A673 (cell line): ENCODE measurements around the gene NHEJ1. TPM values are rescaled to one million over a fixed set of nuclear protein-coding genes. Genes with fewer than 3 reads are reported as not detected.
A peak's percentile ranks its signal among the peaks of the same experiment; 100 is the strongest.

ENCODE experiments used
- BruUV-seq: library from RNA; stranded (reverse); fragments of 400-500 nt; replicated peaks from 2 replicates; lab custom pipeline; 2021; lab: Mats Ljungman, UMichigan
- CTCF ChIA-PET: fragments of 300-600 bp; sonication (Branson Sonifier 250); formaldehyde crosslinking; loops from one replicate; lab custom pipeline; 2022; ENCODE audit warnings: antibody characterized with exemption; lab: Charles Lee
- POLR2A ChIA-PET: fragments of 300-600 bp; sonication (Branson Sonifier 250); formaldehyde crosslinking; loops from one replicate; lab custom pipeline; 2022; ENCODE audit warnings: antibody characterized with exemption; ENCODE audit not compliant: low non-redundant PET; lab: Charles Lee
- DNase-seq: peaks from one replicate; pipeline ENCODE4 v3.0.0-alpha.2; 2015; ENCODE audit warnings: low spot score
- H3K27ac ChIP-seq: fragments of 200-600 bp; sonication (generic); 2 replicates; pipeline ENCODE4 v1.5.1; 2016; ENCODE audit warnings: mixed run types, low read depth, mild to moderate bottlenecking, mixed read lengths, antibody characterized with exemption, low read length; ENCODE audit not compliant: poor library complexity, severe bottlenecking
- H3K27me3 ChIP-seq: fragments of 200-600 bp; sonication (generic); replicated peaks from 2 replicates; pipeline ENCODE4 v1.6.1; 2017; ENCODE audit warnings: mixed run types, low read depth, mild to moderate bottlenecking, mixed read lengths, antibody characterized with exemption, low read length; ENCODE audit not compliant: insufficient read depth, poor library complexity
- H3K36me3 ChIP-seq: fragments of 200-600 bp; sonication (generic); 2 replicates; pipeline ENCODE4 v1.6.1; 2016; ENCODE audit warnings: mixed run types, mild to moderate bottlenecking, mixed read lengths, antibody characterized with exemption, low read length; ENCODE audit not compliant: insufficient read depth, poor library complexity, severe bottlenecking
- H3K4me1 ChIP-seq: fragments of 200-600 bp; sonication (generic); 2 replicates; pipeline ENCODE4 v1.6.1; 2017; ENCODE audit warnings: mixed run types, mild to moderate bottlenecking, mixed read lengths, antibody characterized with exemption, low read length; ENCODE audit not compliant: insufficient read depth, poor library complexity, severe bottlenecking
- H3K4me3 ChIP-seq: fragments of 200-600 bp; sonication (generic); 2 replicates; pipeline ENCODE4 v1.5.1; 2016; ENCODE audit warnings: low read depth, mixed run types, mild to moderate bottlenecking, mixed read lengths, low read length; ENCODE audit not compliant: poor library complexity, severe bottlenecking
- H3K9me3 ChIP-seq: fragments of 200-600 bp; sonication (generic); 2 replicates; pipeline ENCODE4 v1.6.1; 2016; ENCODE audit warnings: mixed run types, low read depth, mild to moderate bottlenecking, mixed read lengths, antibody characterized with exemption, low read length; ENCODE audit not compliant: poor library complexity, severe bottlenecking
- CTCF ChIP-seq: fragments of 300-800, 200-600 bp; sonication (generic); conservative IDR thresholded peaks from 2 replicates; pipeline ENCODE4 v1.5.1; 2017; ENCODE audit warnings: low read depth, mild to moderate bottlenecking, antibody characterized with exemption, low read length, moderate library complexity, mixed read lengths
- EZH2 ChIP-seq: fragments of 200-600 bp; sonication (generic); IDR thresholded peaks from 2 replicates; pipeline ENCODE4 v1.6.1; 2017; ENCODE audit warnings: borderline replicate concordance, low read depth, mild to moderate bottlenecking, mixed read lengths, antibody characterized with exemption, low read length; ENCODE audit not compliant: poor library complexity, severe bottlenecking
- intact Hi-C: fragments of 100-400 bp; cut with micrococcal nuclease; formaldehyde crosslinking; loops from one replicate; pipeline ENCODE4 v1.10.0; 2022; ENCODE audit not compliant: unreplicated experiment
- total RNA-seq: library from RNA; stranded (reverse); gene quantifications from 2 replicates; pipeline ENCODE4 v1.2.3, GENCODE V29; 2021

Gene NHEJ1
- total RNA-seq, 1 experiment from 2014 or later, result 18.0 TPM

GRCh38 chr2:219207884-219208740 lies 47.5 kb upstream of the NHEJ1 start:
- H3K9me3 ChIP-seq, result no peaks in the 10 kb centered on the region
- H3K4me3 ChIP-seq, result no peak overlapping the region
- CTCF ChIA-PET, result no interaction called here
- intact Hi-C loops, result no loop called here
- TF ChIP-seq EZH2, result no peak
- no peak for TF ChIP-seq CTCF
- POLR2A ChIA-PET, result interaction anchor here (0.6 kb wide), 1 partner anchor 180 kb away, joined by 3 read pairs; no protein-coding TSS in a partner anchor
- DNase-seq, result peak; percentile 61
- peak overlapping the region; percentile 68 for H3K27ac ChIP-seq
- H3K36me3 ChIP-seq, result peaks cover 36% of the 10 kb centered on the region
- H3K4me1 ChIP-seq, result peaks cover 15% of the 10 kb centered on the region
- BruUV-seq, result no TSS peak
- H3K27me3 ChIP-seq, result no peaks in the 10 kb centered on the region

GRCh38 chr2:219207134-219207883 lies 46.7 kb upstream of the NHEJ1 start:
- TF ChIP-seq EZH2 (no peak), CTCF (no peak)
- ChIA-PET CTCF (interaction anchor here (0.6 to 0.9 kb wide), 3 partner anchors 31 to 303 kb away, joined by 3 to 4 read pairs (median 4); partner anchors contain the start of gene CNPPD1), POLR2A (interaction anchor here (0.6 kb wide), 1 partner anchor 181 kb away, joined by 3 read pairs; no protein-coding TSS in a partner anchor)
- peaks cover 15% of the 10 kb centered on the region for H3K4me1 ChIP-seq
- TSS peak; percentile 84 for BruUV-seq
- peaks cover 29% of the 10 kb centered on the region for H3K36me3 ChIP-seq
- no peak for DNase-seq
- H3K9me3 ChIP-seq, result no peaks in the 10 kb centered on the region
- intact Hi-C loops, result no loop called here
- H3K4me3 ChIP-seq, result peak overlapping the region; percentile 75
- no peaks in the 10 kb centered on the region for H3K27me3 ChIP-seq
- H3K27ac ChIP-seq, result peak overlapping the region; percentile 78

GRCh38 chr2:219206328-219207133 lies 45.9 kb upstream of the NHEJ1 start, which contains the start of gene ZFAND2B:
Gene ZFAND2B, plus strand, starts transcription at chr2:219206782. Its CDS starts 206 bp downstream, at chr2:219206988.
- H3K27ac ChIP-seq, result peak within 1 kb of the TSS; percentile 78
- ChIA-PET CTCF (interaction anchor here (0.6 to 0.9 kb wide), 4 partner anchors 31 to 303 kb away, joined by 3 to 4 read pairs (median 4); partner anchors contain the start of gene CNPPD1), POLR2A (interaction anchor here (0.6 kb wide), 1 partner anchor 33 kb away, joined by 3 read pairs; no protein-coding TSS in a partner anchor)
- H3K4me3 ChIP-seq, result peak within 1 kb of the TSS; percentile 75
- TF ChIP-seq CTCF (no peak), EZH2 (no peak)
- intact Hi-C loops, result no loop called here
- DNase-seq, result peak; percentile 96
- H3K4me1 ChIP-seq, result peaks cover 15% of the 10 kb centered on the region
- H3K27me3 ChIP-seq, result no peaks in the 10 kb centered on the region
- no peaks in the 10 kb centered on the region for H3K9me3 ChIP-seq
- H3K36me3 ChIP-seq, result peaks cover 29% of the 10 kb centered on the region
- BruUV-seq, result no TSS peak
